GM18505 (cell line): ENCODE measurements around the gene KDM4B.

ENCODE experiments used
- ATAC-seq: cut with Tn5 transposase; IDR thresholded peaks from one replicate; pipeline ENCODE4 v1.9.1; 2021; ENCODE audit not compliant: unreplicated experiment
- POLR2A ChIP-seq: IDR thresholded peaks from 4 replicates; pipeline ENCODE4 v1.6.1; 2011; ENCODE audit warnings: borderline replicate concordance; ENCODE audit not compliant: insufficient read depth, insufficient read length; ENCODE audit errors: extremely low read depth

The KDM4B gene

GRCh38 chr19:5147074-5147977, 178.4 kb downstream of the KDM4B start:
- no peak for ATAC-seq
- TF ChIP-seq POLR2A: no peak

- ATAC-seq: no peak
- no peak for TF ChIP-seq POLR2A
Observed at GRCh38 chr19:5147978-5148793, 179.3 kb downstream of the KDM4B start.

GRCh38 chr19:5148794-5149190, 179.9 kb downstream of the KDM4B start:
- no peak for ATAC-seq
- TF ChIP-seq POLR2A: peak; percentile 22

- TF ChIP-seq POLR2A: no peak
- no peak for ATAC-seq
Observed at GRCh38 chr19:5149508-5149907, 180.6 kb downstream of the KDM4B start.

- no peak for ATAC-seq
- no peak for TF ChIP-seq POLR2A
Observed at GRCh38 chr19:5149932-5150901, 181.3 kb downstream of the KDM4B start.

GRCh38 chr19:5150902-5151741, 182.2 kb downstream of the KDM4B start:
- no peak for TF ChIP-seq POLR2A
- no peak for ATAC-seq

GRCh38 chr19:5152013-5152763, 183.3 kb downstream of the KDM4B start:
- no peak for ATAC-seq
- TF ChIP-seq POLR2A: no peak

- ATAC-seq: no peak
- TF ChIP-seq POLR2A: no peak
Observed at GRCh38 chr19:5152767-5153532, 184.0 kb downstream of the KDM4B start.

- ATAC-seq: no peak
- no peak for TF ChIP-seq POLR2A
Observed at GRCh38 chr19:5153601-5154128, 184.8 kb downstream of the KDM4B start.

GRCh38 chr19:5154129-5154798, 185.4 kb downstream of the KDM4B start:
- no peak for TF ChIP-seq POLR2A
- no peak for ATAC-seq
